ENCODE measurements around the gene CLPSL1. TPM values are rescaled to one million over a fixed set of nuclear protein-coding genes. Genes with fewer than 3 reads are reported as not detected.

CLPSL1 gene
- total and polyA plus RNA-seq, 2 of the 8 experiments (the other 6 are each of a cell fraction or from before 2014, with no cell fraction given): not detected

- no peak for TF ChIP-seq ATF2 (IDR thresholded peaks at IDR 0.05; ENCODE audit: low read length)
- TF ChIP-seq, protein P1, sequence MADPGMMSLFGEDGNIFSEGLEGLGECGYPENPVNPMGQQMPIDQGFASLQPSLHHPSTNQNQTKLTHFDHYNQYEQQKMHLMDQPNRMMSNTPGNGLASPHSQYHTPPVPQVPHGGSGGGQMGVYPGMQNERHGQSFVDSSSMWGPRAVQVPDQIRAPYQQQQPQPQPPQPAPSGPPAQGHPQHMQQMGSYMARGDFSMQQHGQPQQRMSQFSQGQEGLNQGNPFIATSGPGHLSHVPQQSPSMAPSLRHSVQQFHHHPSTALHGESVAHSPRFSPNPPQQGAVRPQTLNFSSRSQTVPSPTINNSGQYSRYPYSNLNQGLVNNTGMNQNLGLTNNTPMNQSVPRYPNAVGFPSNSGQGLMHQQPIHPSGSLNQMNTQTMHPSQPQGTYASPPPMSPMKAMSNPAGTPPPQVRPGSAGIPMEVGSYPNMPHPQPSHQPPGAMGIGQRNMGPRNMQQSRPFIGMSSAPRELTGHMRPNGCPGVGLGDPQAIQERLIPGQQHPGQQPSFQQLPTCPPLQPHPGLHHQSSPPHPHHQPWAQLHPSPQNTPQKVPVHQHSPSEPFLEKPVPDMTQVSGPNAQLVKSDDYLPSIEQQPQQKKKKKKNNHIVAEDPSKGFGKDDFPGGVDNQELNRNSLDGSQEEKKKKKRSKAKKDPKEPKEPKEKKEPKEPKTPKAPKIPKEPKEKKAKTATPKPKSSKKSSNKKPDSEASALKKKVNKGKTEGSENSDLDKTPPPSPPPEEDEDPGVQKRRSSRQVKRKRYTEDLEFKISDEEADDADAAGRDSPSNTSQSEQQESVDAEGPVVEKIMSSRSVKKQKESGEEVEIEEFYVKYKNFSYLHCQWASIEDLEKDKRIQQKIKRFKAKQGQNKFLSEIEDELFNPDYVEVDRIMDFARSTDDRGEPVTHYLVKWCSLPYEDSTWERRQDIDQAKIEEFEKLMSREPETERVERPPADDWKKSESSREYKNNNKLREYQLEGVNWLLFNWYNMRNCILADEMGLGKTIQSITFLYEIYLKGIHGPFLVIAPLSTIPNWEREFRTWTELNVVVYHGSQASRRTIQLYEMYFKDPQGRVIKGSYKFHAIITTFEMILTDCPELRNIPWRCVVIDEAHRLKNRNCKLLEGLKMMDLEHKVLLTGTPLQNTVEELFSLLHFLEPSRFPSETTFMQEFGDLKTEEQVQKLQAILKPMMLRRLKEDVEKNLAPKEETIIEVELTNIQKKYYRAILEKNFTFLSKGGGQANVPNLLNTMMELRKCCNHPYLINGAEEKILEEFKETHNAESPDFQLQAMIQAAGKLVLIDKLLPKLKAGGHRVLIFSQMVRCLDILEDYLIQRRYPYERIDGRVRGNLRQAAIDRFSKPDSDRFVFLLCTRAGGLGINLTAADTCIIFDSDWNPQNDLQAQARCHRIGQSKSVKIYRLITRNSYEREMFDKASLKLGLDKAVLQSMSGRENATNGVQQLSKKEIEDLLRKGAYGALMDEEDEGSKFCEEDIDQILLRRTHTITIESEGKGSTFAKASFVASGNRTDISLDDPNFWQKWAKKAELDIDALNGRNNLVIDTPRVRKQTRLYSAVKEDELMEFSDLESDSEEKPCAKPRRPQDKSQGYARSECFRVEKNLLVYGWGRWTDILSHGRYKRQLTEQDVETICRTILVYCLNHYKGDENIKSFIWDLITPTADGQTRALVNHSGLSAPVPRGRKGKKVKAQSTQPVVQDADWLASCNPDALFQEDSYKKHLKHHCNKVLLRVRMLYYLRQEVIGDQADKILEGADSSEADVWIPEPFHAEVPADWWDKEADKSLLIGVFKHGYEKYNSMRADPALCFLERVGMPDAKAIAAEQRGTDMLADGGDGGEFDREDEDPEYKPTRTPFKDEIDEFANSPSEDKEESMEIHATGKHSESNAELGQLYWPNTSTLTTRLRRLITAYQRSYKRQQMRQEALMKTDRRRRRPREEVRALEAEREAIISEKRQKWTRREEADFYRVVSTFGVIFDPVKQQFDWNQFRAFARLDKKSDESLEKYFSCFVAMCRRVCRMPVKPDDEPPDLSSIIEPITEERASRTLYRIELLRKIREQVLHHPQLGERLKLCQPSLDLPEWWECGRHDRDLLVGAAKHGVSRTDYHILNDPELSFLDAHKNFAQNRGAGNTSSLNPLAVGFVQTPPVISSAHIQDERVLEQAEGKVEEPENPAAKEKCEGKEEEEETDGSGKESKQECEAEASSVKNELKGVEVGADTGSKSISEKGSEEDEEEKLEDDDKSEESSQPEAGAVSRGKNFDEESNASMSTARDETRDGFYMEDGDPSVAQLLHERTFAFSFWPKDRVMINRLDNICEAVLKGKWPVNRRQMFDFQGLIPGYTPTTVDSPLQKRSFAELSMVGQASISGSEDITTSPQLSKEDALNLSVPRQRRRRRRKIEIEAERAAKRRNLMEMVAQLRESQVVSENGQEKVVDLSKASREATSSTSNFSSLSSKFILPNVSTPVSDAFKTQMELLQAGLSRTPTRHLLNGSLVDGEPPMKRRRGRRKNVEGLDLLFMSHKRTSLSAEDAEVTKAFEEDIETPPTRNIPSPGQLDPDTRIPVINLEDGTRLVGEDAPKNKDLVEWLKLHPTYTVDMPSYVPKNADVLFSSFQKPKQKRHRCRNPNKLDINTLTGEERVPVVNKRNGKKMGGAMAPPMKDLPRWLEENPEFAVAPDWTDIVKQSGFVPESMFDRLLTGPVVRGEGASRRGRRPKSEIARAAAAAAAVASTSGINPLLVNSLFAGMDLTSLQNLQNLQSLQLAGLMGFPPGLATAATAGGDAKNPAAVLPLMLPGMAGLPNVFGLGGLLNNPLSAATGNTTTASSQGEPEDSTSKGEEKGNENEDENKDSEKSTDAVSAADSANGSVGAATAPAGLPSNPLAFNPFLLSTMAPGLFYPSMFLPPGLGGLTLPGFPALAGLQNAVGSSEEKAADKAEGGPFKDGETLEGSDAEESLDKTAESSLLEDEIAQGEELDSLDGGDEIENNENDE (IDR thresholded peaks at IDR 0.05; ENCODE audit: insufficient replicate concordance, low read length): no peak
- TF ChIP-seq BCL11A (IDR thresholded peaks at IDR 0.05; ENCODE audit: low read depth in 2 of 2, low read length in 2 of 2): no peak
- TF ChIP-seq YY1 (IDR thresholded peaks at IDR 0.05; ENCODE audit: low read depth, low read length): no peak
- TF ChIP-seq POLR2A (IDR thresholded peaks at IDR 0.05; ENCODE audit: control extremely low read depth in 1 of 2, low read depth in 2 of 2, low read length in 2 of 2): no peak
Measured at GRCh38 chr6:35747877-35748276, 32.9 kb upstream of the CLPSL1 start (continued).
